ENCODE results near the gene ZNF805.
"Not testable (repeated sequence)": the region's sequence is repeated elsewhere in the genome, so short reads cannot be mapped to it uniquely, and the experiment has no call there.

The ZNF805 gene

DNA sequence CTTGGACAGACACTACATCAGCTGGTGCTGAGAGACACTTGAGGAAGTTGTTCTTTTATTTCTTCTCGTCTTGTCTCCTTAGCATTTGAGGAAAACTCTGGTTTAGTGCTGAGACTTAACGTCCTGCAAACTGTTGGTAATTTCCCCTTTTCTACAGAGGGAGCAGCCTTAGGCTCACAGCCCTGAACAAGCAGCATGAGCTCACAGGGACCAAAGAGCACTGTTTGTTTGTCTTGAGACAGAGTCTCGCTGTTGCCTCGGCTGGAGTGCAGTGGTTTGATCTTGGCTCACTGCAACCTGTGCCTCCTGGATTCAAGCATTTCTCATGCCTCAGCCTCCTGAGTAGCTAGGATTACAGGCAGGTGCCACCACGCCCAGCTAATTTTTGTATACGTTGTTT lies 5.5 kb downstream of the ZNF805 start:
- H3K27ac Mint-ChIP-seq, result no peak overlapping the region
- no peaks in the 10 kb centered on the region for H3K27me3 Mint-ChIP-seq
- peaks cover 49% of the 10 kb centered on the region for H3K36me3 Mint-ChIP-seq
- H3K4me3 Mint-ChIP-seq, result no peak overlapping the region
- H3K9me3 Mint-ChIP-seq, result peaks cover 13% of the 10 kb centered on the region
- peaks cover 34% of the 10 kb centered on the region for H3K4me1 Mint-ChIP-seq

DNA sequence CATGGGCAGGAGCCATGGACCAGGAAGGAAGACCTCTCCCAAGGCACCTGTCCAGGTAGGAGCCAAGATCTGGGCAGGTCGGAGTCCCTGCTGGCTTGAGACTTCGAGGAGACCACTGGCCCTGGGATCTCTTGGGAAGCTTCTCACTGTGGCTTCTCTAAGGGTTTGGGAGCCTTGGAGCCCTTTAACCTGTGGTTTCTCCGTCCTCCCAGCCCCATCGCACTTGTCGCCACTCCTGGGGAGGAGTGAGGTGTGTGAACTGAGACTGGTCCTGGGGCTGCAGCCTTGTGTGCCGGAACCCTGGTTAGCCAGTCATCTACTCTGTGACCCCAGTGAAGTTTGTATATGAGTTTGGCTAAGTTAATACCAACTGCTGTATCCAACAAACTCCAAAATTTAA lies 8.2 kb downstream of the ZNF805 start:
- no peak overlapping the region for H3K4me3 Mint-ChIP-seq
- H3K36me3 Mint-ChIP-seq, result peaks cover 73% of the 10 kb centered on the region
- H3K9me3 Mint-ChIP-seq, result peaks cover 26% of the 10 kb centered on the region
- peaks cover 11% of the 10 kb centered on the region for H3K4me1 Mint-ChIP-seq
- no peaks in the 10 kb centered on the region for H3K27me3 Mint-ChIP-seq
- H3K27ac Mint-ChIP-seq, result no peak overlapping the region

DNA sequence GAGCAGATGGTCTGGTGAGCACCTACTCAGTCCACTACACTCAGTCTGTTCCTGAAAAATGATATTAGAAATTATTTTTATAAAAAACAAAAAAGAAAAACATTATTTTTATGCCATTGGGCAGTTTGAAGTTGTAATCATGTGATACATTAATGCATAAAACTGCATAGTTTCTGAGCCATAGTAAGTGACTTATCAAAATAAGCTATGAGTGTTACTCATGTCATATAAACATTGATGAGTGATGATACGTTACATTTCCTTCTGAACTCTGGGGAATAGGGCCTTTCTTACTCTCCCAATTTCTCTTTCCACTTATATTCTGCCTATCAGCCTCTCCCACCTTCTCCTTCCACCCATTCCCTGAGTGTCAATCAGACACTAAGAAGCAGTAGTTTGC lies 8.9 kb downstream of the ZNF805 start:
- Mint-ChIP-seq H3K4me3 (no peak overlapping the region), H3K27ac (no peak overlapping the region), H3K36me3 (peaks cover 76% of the 10 kb centered on the region), H3K27me3 (no peaks in the 10 kb centered on the region), H3K9me3 (peaks cover 26% of the 10 kb centered on the region), H3K4me1 (peaks cover 8% of the 10 kb centered on the region)

DNA sequence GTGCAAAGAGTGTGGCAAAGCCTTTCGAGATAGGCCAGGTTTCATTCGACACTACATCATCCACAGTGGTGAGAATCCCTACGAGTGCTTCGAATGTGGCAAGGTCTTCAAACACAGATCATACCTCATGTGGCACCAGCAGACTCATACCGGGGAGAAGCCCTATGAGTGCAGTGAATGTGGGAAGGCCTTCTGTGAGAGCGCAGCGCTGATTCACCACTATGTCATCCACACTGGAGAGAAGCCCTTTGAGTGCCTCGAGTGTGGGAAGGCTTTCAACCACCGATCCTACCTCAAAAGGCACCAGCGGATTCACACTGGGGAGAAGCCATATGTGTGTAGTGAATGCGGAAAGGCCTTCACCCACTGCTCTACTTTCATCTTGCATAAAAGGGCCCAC lies 13.3 kb downstream of the ZNF805 start:
- not testable (repeated sequence) for H3K4me3 Mint-ChIP-seq, H3K4me1 Mint-ChIP-seq, H3K27ac Mint-ChIP-seq, H3K27me3 Mint-ChIP-seq
- peaks cover 39% of the 10 kb centered on the region for H3K9me3 Mint-ChIP-seq
- peaks cover 78% of the 10 kb centered on the region for H3K36me3 Mint-ChIP-seq

DNA sequence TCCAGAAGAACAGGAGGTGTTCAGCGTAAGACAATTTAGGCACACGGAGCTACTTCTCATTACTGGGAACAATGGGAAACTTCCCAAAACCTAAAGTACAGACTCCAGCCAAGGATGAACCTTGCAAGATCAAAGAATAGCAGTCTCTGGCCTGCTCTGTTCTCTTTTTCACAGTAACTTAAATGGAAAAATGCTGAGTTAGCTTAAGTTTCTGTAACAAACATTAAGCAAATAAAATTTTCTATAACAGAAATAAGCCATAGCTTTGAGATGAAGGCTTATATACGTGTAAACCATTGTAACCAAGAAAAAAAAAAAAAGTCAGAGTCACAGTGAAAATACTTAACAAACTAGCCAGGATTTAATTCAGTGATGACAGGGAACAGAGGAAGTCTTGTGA lies 21.6 kb downstream of the ZNF805 start:
- Mint-ChIP-seq H3K27ac (no peak overlapping the region), H3K36me3 (peaks cover 55% of the 10 kb centered on the region), H3K9me3 (peaks cover 28% of the 10 kb centered on the region), H3K27me3 (no peaks in the 10 kb centered on the region), H3K4me3 (no peak overlapping the region), H3K4me1 (no peaks in the 10 kb centered on the region)

DNA sequence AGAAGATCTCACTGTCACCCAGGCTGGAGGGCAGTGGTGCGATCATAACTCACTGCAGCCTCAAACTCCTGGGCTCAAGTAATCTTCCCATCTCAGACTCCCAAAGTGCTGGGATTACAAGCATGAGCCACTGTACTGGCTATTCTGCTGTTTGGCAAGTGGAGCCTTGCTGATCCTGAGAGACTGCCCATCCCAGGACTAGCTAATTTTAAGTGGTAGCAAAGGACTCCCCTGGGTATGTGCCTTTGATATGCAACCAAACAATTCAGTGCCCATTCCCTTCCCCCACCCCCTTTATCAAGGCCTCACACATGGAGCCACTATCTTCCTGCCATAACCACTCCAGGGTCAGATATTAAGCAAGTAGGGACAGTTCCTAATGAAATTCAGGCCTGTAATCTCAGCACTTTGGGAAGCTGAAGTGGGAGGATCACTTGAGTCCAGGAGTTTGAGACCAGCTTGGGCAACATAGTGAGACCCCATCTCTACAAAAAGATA lies 22.9 kb downstream of the ZNF805 start:
- no peak overlapping the region for H3K4me3 Mint-ChIP-seq
- peaks cover 24% of the 10 kb centered on the region for H3K9me3 Mint-ChIP-seq
- peaks cover 51% of the 10 kb centered on the region for H3K36me3 Mint-ChIP-seq
- H3K27ac Mint-ChIP-seq, result no peak overlapping the region
- H3K27me3 Mint-ChIP-seq, result no peaks in the 10 kb centered on the region
- no peaks in the 10 kb centered on the region for H3K4me1 Mint-ChIP-seq

DNA sequence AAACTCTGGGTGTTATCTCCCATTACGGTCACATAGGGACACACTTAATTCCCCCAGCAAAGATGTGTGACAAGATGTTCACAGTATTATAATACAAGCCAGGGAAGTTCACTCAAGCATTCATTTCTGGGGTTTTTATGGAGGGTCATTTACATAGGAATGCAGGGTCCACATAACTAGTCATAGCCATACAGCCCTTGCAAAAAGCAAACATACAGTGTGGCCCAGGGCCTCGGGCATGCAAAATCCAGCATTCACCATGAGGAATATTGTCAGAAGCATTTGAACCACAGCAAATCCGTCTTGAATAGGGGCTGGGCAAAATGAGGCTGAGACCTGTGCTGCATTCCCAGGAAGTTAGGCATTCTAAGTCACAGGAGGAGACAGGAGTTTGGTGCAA lies 26.9 kb downstream of the ZNF805 start:
- Mint-ChIP-seq H3K9me3 (peaks cover 10% of the 10 kb centered on the region), H3K4me3 (no peak overlapping the region), H3K27me3 (no peaks in the 10 kb centered on the region), H3K36me3 (peaks cover 34% of the 10 kb centered on the region), H3K27ac (no peak overlapping the region), H3K4me1 (peaks cover 3% of the 10 kb centered on the region)

DNA sequence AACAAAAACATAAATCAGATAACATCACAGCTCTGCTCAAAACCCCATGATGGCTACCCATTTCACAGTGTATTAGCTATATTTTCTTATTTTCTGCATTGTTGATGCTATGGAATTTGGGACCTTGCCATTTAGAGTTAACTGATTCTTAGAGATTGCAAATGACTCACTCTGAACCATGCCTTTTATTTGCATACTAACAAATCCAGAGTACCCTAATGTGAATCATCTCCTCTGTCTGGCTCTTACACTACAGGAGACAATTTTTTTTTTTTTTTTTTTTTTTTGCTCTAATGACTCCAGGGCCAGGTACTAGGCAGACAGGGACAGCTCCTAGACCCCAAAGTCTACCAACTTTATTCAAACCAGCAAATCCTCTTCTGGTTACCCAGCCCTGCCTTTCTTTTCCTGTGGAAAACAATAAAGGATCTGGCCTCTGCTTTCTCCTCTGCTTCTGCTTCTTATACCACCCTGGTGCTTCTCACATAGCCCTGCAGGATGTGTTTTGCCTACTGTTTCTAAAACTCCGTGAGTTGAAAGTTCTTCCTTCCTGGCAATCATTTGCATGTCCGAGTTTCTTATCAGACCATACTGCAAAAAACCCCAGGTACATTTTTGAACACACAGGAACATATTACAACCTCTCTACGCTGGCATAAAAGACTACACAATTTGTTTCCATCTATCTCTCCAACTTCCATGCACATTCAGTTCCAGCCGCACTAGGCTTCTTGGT lies 29.3 kb downstream of the ZNF805 start:
- Mint-ChIP-seq H3K9me3 (peaks cover 16% of the 10 kb centered on the region), H3K27ac (no peak overlapping the region), H3K36me3 (peaks cover 37% of the 10 kb centered on the region), H3K4me3 (peak overlapping the region; percentile 16), H3K4me1 (peaks cover 8% of the 10 kb centered on the region), H3K27me3 (no peaks in the 10 kb centered on the region)

DNA sequence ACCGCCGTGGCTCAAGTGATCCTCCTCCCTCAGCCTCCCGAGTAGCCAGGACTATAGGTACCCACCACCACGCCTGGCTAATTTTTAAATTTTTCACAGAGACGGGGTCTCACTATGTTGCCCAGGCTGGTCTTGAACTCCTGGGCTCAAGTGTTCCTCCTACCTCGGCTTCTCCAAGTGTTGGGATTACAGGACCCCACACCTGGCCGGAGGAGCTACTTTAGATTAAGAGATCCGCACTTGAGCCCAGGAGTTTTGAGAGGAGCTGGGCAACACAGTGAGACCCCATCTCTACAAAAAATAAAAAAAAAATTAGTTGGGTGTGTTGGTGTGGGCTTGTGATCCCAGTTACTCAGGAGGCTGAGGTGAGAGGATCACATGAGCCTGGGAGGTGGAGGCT lies 30.8 kb downstream of the ZNF805 start:
- Mint-ChIP-seq H3K36me3 (peaks cover 42% of the 10 kb centered on the region), H3K4me1 (peaks cover 8% of the 10 kb centered on the region), H3K27ac (no peak overlapping the region)

DNA sequence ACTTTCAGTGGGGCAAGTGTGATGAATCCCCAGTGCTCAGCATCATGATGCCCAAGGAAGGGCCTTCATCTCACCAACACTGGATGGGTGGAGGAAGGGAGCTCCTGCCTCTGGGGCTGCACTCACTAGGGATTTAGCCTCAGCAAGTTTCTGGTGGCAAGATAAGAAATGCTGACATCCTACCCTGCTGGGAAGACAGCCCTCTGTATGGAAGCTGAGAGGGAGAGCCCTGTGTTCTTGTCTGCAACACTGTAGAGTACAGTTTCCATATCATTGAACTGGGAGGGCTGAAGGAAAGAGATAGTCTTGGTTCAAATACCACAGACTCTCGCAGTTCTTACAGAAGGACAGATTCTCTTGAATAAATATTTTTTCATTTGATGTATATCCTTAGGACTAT lies 32.6 kb downstream of the ZNF805 start:
- Mint-ChIP-seq H3K4me3 (no peak overlapping the region), H3K27ac (no peak overlapping the region), H3K27me3 (no peaks in the 10 kb centered on the region), H3K36me3 (peaks cover 33% of the 10 kb centered on the region), H3K4me1 (peaks cover 8% of the 10 kb centered on the region), H3K9me3 (peaks cover 6% of the 10 kb centered on the region)

More for the DNA sequence above, 30.8 kb downstream of the ZNF805 start:
- H3K4me3 Mint-ChIP-seq, result no peak overlapping the region
- no peaks in the 10 kb centered on the region for H3K27me3 Mint-ChIP-seq
- peaks cover 14% of the 10 kb centered on the region for H3K9me3 Mint-ChIP-seq

DNA sequence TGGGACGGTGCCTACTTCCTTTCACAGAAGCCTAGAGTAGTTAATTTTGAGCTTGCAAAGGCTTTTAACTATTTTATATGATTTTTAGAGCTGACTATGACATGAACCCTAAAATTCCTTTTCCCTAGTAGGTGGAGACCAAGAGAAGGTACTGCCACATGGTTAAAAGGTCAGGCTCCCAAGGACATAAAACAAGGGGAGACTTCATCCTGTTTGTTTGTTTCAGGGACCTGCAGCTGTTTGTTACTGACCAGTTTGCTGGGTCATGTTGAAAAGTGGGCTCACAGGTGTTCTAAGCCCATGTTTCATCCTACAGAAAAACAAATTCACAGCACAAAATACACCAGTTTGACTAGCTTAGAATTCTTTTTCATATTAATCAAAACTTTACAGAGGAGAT lies 36.0 kb downstream of the ZNF805 start:
- Mint-ChIP-seq H3K9me3 (peaks cover 6% of the 10 kb centered on the region), H3K27me3 (no peaks in the 10 kb centered on the region), H3K4me1 (peaks cover 10% of the 10 kb centered on the region), H3K27ac (no peak overlapping the region), H3K36me3 (peaks cover 28% of the 10 kb centered on the region), H3K4me3 (no peak overlapping the region)

DNA sequence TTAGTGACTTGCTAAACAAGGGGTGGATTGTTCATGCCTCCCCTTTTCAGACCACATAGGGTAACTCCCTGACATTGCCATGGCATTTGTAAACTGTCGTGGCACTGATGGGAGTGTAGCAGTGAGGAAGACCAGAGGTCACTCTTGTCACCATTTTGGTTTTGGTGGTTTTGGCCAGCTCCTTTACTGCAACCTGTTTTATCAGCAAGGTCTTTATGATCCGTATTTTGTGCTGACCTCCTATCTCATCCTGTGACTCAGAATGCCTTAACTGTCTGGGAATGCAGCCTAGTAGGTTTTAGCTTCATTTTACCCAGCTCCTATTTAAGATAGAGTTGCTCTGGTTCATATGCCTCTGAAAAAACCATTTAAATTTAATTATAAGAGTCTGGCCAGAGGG lies 38.0 kb downstream of the ZNF805 start:
- peaks cover 25% of the 10 kb centered on the region for H3K4me1 Mint-ChIP-seq
- H3K9me3 Mint-ChIP-seq, H3K27me3 Mint-ChIP-seq, H3K27ac Mint-ChIP-seq, H3K4me3 Mint-ChIP-seq: not testable (repeated sequence)
- peaks cover 27% of the 10 kb centered on the region for H3K36me3 Mint-ChIP-seq

DNA sequence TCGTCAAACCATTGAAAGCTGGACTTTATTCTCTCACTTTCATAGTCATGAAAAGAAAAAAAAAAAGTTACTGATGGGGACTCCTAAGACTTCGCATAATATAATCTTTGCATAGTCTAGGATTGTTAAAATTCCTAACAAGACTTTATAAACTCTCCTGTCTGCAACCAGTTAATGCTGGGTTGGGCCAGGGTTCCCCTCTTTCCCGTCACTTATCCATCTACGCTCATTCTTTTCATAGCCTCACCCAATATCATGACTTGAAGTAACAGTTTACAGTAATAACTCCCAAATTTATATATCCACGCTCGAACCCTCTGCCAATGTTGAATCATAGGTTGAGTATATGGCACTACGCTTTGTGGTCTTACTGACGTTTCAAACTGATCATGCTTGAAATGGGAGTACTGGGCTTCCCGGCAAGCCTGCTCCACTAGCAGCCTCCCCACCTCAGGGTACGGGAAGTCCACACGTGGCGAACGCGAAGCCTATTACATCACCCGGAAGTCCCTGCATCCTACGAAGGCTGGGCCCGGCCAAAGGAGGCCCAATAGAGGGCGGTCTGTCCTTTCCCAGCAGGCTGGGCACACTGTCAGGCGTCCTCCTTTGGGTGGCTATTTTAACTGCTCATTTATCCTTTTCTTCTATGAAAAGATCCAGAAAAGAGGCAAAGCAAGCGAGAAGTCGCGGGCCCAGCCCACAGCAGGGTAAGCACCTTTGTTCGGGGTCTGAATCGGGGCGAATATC lies 39.2 kb downstream of the ZNF805 start:
- Mint-ChIP-seq H3K36me3 (peaks cover 25% of the 10 kb centered on the region), H3K9me3 (no peaks in the 10 kb centered on the region), H3K4me3 (no peak overlapping the region), H3K27ac (no peak overlapping the region), H3K27me3 (no peaks in the 10 kb centered on the region), H3K4me1 (peaks cover 25% of the 10 kb centered on the region)

DNA sequence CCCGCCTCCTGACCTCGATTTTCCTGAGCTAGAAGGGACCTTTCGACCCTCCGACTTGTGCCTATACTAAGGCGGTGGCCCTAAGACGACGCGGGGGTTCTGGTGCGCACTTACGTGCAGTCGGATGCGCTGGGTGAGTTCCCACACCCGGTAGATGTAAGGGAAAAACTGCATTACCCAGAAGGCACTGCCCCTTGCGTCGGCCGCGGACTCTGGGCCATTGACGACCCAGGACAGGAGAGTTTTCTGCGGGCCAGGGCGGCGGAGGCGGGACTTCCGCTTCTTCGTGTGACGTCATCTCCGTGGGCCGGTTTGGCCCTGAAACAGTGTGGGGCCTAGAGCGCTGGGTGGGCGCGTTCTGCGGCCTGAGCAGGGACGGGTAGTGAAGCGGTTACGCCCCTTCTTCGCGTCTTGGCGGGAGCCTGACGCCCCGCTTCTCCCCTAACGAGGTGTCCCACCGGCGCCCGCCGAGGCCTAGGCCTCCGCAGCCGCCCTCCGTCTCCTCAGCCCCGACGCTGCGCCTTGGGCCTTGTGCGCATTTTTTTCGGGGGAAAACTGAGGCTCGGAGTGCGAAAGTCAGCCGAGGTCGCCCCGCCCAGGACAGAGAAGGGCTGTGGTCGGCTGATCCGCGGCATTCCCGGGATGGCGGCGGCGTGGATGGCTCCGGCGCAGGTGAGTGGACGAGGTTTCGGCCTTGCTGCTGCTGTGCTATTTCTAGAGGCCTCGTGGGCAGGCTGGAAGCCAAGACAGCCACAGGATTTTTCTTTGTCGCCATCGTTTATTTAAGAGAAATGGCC lies 39.9 kb downstream of the ZNF805 start, which contains the start of gene ZNF460:
TSS of gene ZNF460 (plus strand) at position 321 of the 797 bp plus-strand sequence. CDS start at position 643, 322 bp downstream.
- peaks cover 30% of the 10 kb centered on the region for H3K4me1 Mint-ChIP-seq
- H3K9me3 Mint-ChIP-seq, result peaks cover 4% of the 10 kb centered on the region
- no peaks in the 10 kb centered on the region for H3K27me3 Mint-ChIP-seq
- no peak within 1 kb of the TSS for H3K27ac Mint-ChIP-seq
- H3K4me3 Mint-ChIP-seq, result no peak within 1 kb of the TSS
- peaks cover 26% of the 10 kb centered on the region for H3K36me3 Mint-ChIP-seq

DNA sequence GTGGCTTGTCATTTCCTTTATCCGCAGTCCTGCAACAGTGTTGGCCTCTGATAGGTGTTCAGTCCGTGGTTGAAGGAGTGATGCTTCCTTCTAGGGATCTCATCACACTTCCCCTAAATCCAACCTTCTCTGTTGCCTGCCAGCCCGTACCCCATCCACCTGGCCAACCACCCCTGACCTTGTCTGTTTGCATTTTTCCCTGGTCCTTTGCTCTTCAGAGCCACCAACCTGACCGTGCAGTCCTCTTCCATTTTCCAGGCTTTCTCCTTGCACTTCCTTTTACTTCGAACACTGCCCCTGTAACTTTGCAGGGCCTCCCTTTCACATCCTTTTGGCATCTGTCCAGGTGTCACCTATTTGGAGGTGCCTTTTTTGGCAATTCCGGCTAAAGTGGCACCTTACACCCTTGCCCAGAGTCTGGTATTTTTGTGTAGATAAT lies 40.5 kb downstream of the ZNF805 start:
- Mint-ChIP-seq H3K36me3 (peaks cover 27% of the 10 kb centered on the region), H3K4me1 (peaks cover 34% of the 10 kb centered on the region), H3K4me3 (no peak overlapping the region), H3K9me3 (peaks cover 5% of the 10 kb centered on the region), H3K27me3 (no peaks in the 10 kb centered on the region), H3K27ac (no peak overlapping the region)
